OCI-M2 (cell line): Measurements from ENCODE around the gene SLC17A9.

Experiments used
- DNase-seq: peaks from one replicate; lab custom pipeline; 2025; ENCODE audit not compliant: unreplicated experiment; lab: John Stamatoyannopoulos, UW

SLC17A9 gene

DNA sequence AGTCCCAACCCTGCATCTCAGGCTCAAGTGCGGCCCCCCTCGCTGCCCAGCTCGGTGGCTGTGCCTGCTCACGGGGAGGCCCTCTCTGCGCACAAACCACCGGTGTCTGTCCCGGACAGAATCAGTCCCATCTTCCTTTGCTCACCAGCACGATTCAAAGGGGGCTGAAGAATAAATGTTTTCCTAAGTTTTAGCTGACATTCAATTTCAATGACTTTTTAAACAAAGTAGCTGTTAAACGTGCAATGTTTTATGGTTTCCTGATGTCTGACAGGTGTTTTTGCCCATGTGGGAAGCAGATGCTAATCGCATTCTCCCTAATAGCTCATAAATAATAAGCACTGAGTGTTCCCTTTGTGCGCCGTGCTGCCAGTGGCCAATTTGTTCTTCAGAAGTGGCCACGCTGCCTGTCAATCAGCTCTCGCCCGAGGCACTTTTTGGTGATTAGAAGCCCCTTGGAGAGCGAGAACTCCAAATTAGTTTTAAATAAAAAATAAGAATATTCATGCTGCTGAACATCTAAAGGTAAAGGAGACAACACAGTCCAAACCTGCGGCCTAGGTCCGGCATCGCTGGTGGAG, 28.0 kb downstream of the SLC17A9 start:
- no peak for DNase-seq

- no peak for DNase-seq
Observed at GRCh38 chr20:62980970-62981369, 28.5 kb downstream of the SLC17A9 start.

DNA sequence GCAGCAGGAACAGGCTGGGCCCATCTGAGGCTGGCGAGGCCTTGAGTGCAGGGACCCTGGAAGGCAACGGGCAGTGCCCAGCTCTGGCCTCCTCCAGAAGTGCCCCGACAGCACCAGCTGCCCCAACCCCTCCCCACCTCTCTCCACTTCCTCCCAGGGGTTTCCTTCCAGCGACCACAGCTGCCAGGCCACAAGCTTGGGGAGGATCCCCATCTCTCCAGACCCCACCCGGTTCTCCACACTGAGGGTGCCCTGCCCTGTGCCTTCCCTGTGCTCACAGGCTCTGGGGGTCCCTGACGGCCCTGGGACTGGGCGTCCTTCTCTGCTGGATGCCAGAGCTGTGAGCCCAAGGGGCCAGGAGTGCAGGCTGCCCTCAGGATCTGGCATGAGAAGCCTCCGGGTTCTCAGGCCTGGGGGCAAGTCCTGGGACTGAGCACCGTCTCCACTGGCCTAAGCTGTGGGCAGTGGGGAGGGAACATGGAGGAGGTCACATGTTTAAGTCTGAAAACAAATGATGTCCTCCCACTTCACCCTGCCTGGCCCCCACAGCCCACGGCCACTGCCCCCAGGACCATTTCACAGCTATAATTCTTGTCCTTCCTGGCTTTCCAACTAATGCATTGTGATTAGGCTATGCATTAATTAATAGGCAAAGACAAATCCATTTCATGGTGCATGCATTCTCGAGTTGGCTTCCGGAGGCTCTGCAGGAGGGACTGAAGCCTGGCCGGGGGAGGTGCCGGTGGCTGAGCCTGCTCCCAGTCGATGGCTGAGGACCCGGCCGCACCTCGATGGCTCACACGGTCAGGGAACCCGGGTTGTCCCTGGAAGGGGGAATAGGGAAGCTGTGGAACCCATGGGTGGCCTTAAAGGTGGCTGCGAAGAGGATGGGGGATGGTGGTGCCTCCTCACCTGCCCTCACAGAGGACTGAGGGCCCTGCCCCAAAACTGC, 29.9 kb downstream of the SLC17A9 start:
- no peak for DNase-seq

- no peak for DNase-seq
Observed at GRCh38 chr20:62983210-62983609, 30.7 kb downstream of the SLC17A9 start.

GRCh38 chr20:62984666-62985443, 32.3 kb downstream of the SLC17A9 start:
- DNase-seq: no peak

DNA sequence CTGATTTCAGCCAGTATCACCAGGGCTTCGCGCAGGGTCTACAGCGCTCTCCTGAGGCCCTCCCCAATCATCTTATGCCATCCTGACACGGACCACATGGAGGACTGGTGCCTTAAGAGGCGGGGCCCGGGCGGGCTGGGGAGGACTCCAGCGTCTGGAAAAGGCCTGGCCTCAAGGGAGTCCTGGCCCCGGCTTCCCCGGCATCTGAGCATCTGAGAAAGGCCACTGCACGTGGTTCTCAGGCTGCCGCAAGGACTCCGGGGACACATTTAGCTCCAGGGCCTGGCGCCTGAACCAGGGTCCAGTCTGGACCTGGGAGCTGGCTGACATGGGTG, 32.9 kb downstream of the SLC17A9 start:
- no peak for DNase-seq

GRCh38 chr20:62986257-62986800, 33.8 kb downstream of the SLC17A9 start:
- no peak for DNase-seq

- DNase-seq: no peak
Observed at GRCh38 chr20:62987114-62987513, 34.6 kb downstream of the SLC17A9 start.

DNA sequence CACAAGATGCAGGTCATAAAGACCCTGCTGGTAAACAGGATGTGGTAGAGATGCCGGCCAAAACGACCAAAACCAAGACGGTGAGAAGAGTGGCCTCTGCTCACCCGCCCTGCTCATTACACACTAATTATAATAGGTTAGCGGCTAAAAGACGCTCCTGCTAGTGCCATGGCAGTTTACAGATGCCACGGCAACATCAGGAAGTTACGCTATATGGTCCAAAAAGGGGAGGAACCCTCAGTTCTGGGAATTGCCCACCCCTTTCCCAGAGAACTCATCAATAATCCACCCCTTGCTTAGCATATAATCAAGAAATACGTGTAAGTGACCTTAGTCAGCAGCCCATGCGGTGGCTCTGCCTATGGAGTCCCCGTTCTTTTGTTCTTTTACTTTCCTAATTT, 36.7 kb downstream of the SLC17A9 start:
- no peak for DNase-seq

- no peak for DNase-seq
Observed at GRCh38 chr20:62990306-62990825, 37.9 kb downstream of the SLC17A9 start.

DNA sequence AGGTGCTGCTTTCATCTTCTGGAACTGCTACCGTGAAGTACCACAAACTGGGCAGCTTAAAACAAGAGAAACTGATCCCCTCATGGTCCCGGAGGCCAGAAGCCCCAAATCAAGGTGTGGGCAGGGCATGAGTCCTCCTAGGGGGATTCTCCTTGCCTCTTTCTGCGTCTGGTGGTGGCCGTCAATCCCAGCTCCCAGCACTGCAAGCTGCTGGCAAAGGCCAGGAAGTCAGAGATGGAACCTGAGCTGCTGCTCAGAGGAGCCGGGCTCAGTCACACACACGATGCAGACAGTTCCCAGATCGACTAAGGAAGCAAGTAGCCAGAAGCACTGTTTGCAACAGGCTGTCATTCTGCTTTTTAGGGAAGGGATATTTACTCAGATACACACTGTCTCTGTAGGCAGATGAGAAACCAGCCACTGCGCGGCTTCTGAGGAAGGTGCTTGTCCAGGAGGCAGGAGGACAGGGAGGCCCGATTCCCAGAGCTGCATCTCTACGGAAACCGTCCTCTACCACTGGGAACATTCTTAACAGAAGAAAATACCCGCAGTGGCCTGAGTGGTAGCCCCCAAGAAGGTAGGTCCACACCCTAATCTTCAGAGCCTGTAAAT, 38.8 kb downstream of the SLC17A9 start:
- DNase-seq: no peak

DNA sequence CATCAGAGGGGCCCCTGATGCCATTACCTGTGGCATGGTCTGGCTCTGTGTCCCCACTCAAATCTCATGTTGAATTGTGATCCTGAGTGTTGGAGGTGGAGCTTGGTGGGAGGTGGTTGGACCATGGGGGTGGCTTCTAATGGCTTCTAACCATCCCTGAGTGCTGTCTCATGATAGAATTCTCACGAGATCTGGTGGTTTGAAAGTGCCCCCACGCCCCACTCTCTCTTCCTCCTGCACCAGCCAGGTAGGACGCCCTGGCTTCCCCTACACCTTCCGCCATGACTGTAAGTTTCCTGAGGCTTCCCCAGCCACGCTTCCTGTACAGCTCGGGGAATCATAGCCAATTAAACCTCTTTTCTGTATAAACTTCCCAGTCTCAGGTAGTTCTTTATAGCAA, 39.4 kb downstream of the SLC17A9 start:
- no peak for DNase-seq

DNA sequence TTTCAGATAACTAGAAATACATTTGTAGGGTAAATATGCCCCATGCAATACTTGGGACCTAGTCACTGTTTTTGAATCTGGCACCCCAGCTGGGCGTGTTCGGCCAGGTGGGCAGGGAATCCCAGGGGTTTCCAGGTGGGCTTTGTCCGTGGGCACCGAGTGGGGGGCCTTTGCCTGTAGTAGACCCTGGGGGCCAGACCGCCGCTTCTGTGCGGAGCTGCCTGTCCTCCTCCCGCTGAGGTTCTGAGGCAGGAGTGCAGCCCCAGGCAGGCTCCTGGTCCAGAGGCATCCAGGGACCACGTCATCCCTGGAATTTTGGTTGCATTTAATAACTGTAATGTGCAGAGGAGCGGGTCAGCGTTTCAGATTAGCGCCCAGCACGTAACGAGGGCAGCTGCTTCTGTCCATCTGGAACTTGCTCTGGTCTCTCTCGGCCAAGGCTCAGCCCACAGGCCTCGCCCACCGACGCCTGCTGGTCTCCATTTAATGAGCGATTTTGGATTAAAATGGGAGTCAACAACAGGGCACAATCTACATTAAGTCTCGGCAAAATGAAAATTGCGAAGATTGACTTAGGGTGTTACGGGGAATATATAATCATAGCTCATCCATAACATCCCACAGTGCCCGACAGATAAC, 41.5 kb downstream of the SLC17A9 start:
- DNase-seq: no peak

- no peak for DNase-seq
Observed at GRCh38 chr20:62994869-62995281, 42.4 kb downstream of the SLC17A9 start.

DNA sequence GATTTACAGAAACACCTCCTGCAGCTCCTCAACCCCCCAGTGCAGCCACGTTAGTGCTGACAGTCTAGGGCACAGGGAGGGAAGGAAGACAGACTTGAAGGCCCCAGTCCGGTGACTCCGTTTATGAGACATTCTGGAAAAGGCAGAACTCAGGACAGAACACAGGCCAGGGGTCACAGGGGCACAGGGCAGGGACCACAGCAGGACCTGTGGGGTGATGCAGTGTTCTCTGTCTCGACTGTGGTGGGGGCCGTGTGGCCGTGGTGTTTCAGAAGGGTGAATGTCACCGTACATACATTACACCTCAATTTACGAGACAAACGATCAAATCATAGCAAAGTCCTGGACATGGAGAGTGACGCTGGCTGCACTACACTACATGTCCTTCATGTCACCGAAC, 43.0 kb downstream of the SLC17A9 start:
- no peak for DNase-seq

GRCh38 chr20:62995898-62996595, 43.5 kb downstream of the SLC17A9 start:
- DNase-seq: no peak

- DNase-seq: no peak
Observed at GRCh38 chr20:62996596-62996982, 44.1 kb downstream of the SLC17A9 start.

- no peak for DNase-seq
Observed at GRCh38 chr20:62997417-62998035, 45.0 kb downstream of the SLC17A9 start.

DNA sequence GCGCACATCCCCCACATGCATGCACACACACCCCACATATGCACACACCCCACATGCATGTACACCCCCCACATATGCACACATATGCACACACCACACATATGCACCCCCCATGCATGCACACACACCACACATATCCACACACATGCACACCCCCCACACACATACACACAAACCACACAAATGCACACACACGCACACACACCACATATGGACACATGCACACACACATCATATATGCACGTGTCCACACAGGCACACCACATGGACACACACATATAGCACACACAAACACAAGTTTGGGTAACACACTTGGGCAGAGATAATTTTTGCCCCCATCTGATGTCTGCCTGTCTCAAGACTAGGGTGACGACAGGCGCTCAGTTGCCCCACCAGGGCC, 45.9 kb downstream of the SLC17A9 start:
- no peak for DNase-seq
